Activated T-cell treated with anti-CD3 and anti-CD28 coated beads for 1 hour (primary cell): ENCODE results near the gene EMP1.

Source experiments
- DNase-seq: peaks from one replicate; pipeline ENCODE4 v3.0.0-alpha.2; 2020; ENCODE audit warnings: low read depth

Gene EMP1

GRCh38 chr12:13197526-13198143 lies 1.1 kb downstream of the EMP1 start:
- no peak for DNase-seq

GRCh38 chr12:13198241-13198640 lies 1.7 kb downstream of the EMP1 start:
- no peak for DNase-seq

- DNase-seq: no peak
Observed at GRCh38 chr12:13198876-13199275, 2.4 kb downstream of the EMP1 start.

GRCh38 chr12:13199592-13199991 lies 3.1 kb downstream of the EMP1 start:
- no peak for DNase-seq

GRCh38 chr12:13200841-13201240 lies 4.3 kb downstream of the EMP1 start:
- DNase-seq: no peak

- DNase-seq: no peak
Observed at GRCh38 chr12:13203034-13203922, 6.8 kb downstream of the EMP1 start.

- no peak for DNase-seq
Observed at GRCh38 chr12:13204428-13204827, 7.9 kb downstream of the EMP1 start.

GRCh38 chr12:13205809-13206559 lies 9.5 kb downstream of the EMP1 start:
- no peak for DNase-seq

GRCh38 chr12:13206560-13206897 lies 10.0 kb downstream of the EMP1 start:
- no peak for DNase-seq

GRCh38 chr12:13208533-13209435 lies 12.3 kb downstream of the EMP1 start:
- DNase-seq: no peak

- DNase-seq: no peak
Observed at GRCh38 chr12:13209436-13210235, 13.1 kb downstream of the EMP1 start.

GRCh38 chr12:13210236-13211190 lies 14.0 kb downstream of the EMP1 start:
- no peak for DNase-seq

- DNase-seq: no peak
Observed at GRCh38 chr12:13211191-13211858, 14.8 kb downstream of the EMP1 start.

- DNase-seq: peak; percentile 55
Observed at GRCh38 chr12:13211859-13212664, 15.5 kb downstream of the EMP1 start.

GRCh38 chr12:13215056-13215455 lies 18.5 kb downstream of the EMP1 start:
- no peak for DNase-seq

- no peak for DNase-seq
Observed at GRCh38 chr12:13218641-13219040, 22.1 kb downstream of the EMP1 start.

- DNase-seq: no peak
Observed at GRCh38 chr12:13219320-13219719, 22.8 kb downstream of the EMP1 start.

- DNase-seq: no peak
Observed at GRCh38 chr12:13220838-13221237, 24.3 kb downstream of the EMP1 start.
